ENCODE data around the gene E2F4.

GRCh38 chr16:67149276-67150046 is 42.5 kb upstream of the E2F4 start:
- no peak for TF ChIP-seq ZBTB7A (IDR thresholded peaks at IDR 0.05; ENCODE audit: low read depth)
- no peak for TF ChIP-seq TAF1 (IDR thresholded peaks at IDR 0.05; ENCODE audit: low read depth)
- no peak for TF ChIP-seq EGR1 (IDR thresholded peaks at IDR 0.05)
- no peak for TF ChIP-seq EP300 (IDR thresholded peaks at IDR 0.05; ENCODE audit: borderline replicate concordance)
- TF ChIP-seq RAD21 (IDR thresholded peaks at IDR 0.05; ENCODE audit: low read depth): no peak
- TF ChIP-seq, protein P1, sequence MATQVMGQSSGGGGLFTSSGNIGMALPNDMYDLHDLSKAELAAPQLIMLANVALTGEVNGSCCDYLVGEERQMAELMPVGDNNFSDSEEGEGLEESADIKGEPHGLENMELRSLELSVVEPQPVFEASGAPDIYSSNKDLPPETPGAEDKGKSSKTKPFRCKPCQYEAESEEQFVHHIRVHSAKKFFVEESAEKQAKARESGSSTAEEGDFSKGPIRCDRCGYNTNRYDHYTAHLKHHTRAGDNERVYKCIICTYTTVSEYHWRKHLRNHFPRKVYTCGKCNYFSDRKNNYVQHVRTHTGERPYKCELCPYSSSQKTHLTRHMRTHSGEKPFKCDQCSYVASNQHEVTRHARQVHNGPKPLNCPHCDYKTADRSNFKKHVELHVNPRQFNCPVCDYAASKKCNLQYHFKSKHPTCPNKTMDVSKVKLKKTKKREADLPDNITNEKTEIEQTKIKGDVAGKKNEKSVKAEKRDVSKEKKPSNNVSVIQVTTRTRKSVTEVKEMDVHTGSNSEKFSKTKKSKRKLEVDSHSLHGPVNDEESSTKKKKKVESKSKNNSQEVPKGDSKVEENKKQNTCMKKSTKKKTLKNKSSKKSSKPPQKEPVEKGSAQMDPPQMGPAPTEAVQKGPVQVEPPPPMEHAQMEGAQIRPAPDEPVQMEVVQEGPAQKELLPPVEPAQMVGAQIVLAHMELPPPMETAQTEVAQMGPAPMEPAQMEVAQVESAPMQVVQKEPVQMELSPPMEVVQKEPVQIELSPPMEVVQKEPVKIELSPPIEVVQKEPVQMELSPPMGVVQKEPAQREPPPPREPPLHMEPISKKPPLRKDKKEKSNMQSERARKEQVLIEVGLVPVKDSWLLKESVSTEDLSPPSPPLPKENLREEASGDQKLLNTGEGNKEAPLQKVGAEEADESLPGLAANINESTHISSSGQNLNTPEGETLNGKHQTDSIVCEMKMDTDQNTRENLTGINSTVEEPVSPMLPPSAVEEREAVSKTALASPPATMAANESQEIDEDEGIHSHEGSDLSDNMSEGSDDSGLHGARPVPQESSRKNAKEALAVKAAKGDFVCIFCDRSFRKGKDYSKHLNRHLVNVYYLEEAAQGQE (IDR thresholded peaks at IDR 0.05; ENCODE audit: low read depth): no peak
- TF ChIP-seq NFIC (IDR thresholded peaks at IDR 0.05): no peak
- TF ChIP-seq, protein P2, sequence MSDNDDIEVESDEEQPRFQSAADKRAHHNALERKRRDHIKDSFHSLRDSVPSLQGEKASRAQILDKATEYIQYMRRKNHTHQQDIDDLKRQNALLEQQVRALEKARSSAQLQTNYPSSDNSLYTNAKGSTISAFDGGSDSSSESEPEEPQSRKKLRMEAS (IDR thresholded peaks at IDR 0.05): no peak

All from Ishikawa (cell line).